Measurements from ENCODE around the gene AHRR. TPM values are rescaled to one million over a fixed set of nuclear protein-coding genes. Genes with fewer than 3 reads are reported as not detected.

The AHRR gene
- total RNA-seq, 2 donors from 2014 or later, result 1.9 to 17.7 TPM

GRCh38 chr5:470961-471749 is 149.6 kb downstream of the AHRR start:
- 73% methylated on average over 24 of the region's 31 CpGs for WGBS
- intact Hi-C loops (cut with DNase I), result loop anchor here (10.0 kb wide), 2 partner anchors 144 to 424 kb away; partner anchors contain the start of genes BRD9, CEP72 and TRIP13

GRCh38 chr5:471750-472058 is 150.2 kb downstream of the AHRR start:
- Histone ChIP-seq H3K4me3 (peak overlapping the region in 1 of 2 donors; percentile 85), H3K27ac (no peak overlapping the region), H3K36me3 (no peaks in the 10 kb centered on the region), H3K9me3 (no peaks in the 10 kb centered on the region), H3K27me3 (replicated peaks; ENCODE audit: insufficient read depth) (no peaks in the 10 kb centered on the region), H3K4me1 (replicated peaks) (peaks cover 12% of the 10 kb centered on the region)
- intact Hi-C loops (cut with DNase I), result loop anchor here (10.0 kb wide), 2 partner anchors 143 to 423 kb away; partner anchors contain the start of genes BRD9, CEP72 and TRIP13
- DNase-seq (ENCODE audit: low spot score), result no peak
- 60% methylated on average over 6 of the region's 6 CpGs for WGBS
- no peak for TF ChIP-seq POLR2A (IDR thresholded peaks at IDR 0.05)
- no peak for TF ChIP-seq POLR2AphosphoS5 (IDR thresholded peaks at IDR 0.05)
- TF ChIP-seq CTCF (IDR thresholded peaks at IDR 0.05), result no peak

More at GRCh38 chr5:470961-471749, 149.6 kb downstream of the AHRR start:
- Histone ChIP-seq H3K27me3 (replicated peaks; ENCODE audit: insufficient read depth) (no peaks in the 10 kb centered on the region), H3K4me1 (replicated peaks) (peaks cover 12% of the 10 kb centered on the region), H3K9me3 (no peaks in the 10 kb centered on the region), H3K27ac (no peak overlapping the region), H3K36me3 (no peaks in the 10 kb centered on the region), H3K4me3 (no peak overlapping the region)
- TF ChIP-seq CTCF (IDR thresholded peaks at IDR 0.05) (no peak), POLR2AphosphoS5 (IDR thresholded peaks at IDR 0.05) (no peak), POLR2A (IDR thresholded peaks at IDR 0.05) (no peak)
- DNase-seq (ENCODE audit: low spot score), result no peak

GRCh38 chr5:472076-472655 is 150.7 kb downstream of the AHRR start:
- no peaks in the 10 kb centered on the region for H3K9me3 ChIP-seq
- peak overlapping the region; percentile 76 to 85 for H3K4me3 ChIP-seq
- H3K36me3 ChIP-seq, result no peaks in the 10 kb centered on the region
- H3K27ac ChIP-seq, result peak overlapping the region; percentile 62 to 63
- intact Hi-C loops (cut with DNase I), result loop anchor here (10.0 kb wide), 2 partner anchors 143 to 423 kb away; partner anchors contain the start of genes BRD9, CEP72 and TRIP13
- WGBS, result 9% methylated on average over 28 of the region's 30 CpGs
- TF ChIP-seq CTCF (IDR thresholded peaks at IDR 0.05) (no peak), POLR2A (IDR thresholded peaks at IDR 0.05) (no peak), POLR2AphosphoS5 (IDR thresholded peaks at IDR 0.05) (no peak)
- DNase-seq (ENCODE audit: low spot score), result no peak
- peaks cover 12% of the 10 kb centered on the region for H3K4me1 ChIP-seq (replicated peaks)
- no peaks in the 10 kb centered on the region for H3K27me3 ChIP-seq (replicated peaks; ENCODE audit: insufficient read depth)

- no peaks in the 10 kb centered on the region for H3K36me3 ChIP-seq
- peak overlapping the region; percentile 76 to 85 for H3K4me3 ChIP-seq
- intact Hi-C loops (cut with DNase I), result loop anchor here (10.0 kb wide), 2 partner anchors 142 to 422 kb away; partner anchors contain the start of genes BRD9, CEP72 and TRIP13
- no peaks in the 10 kb centered on the region for H3K27me3 ChIP-seq (replicated peaks; ENCODE audit: insufficient read depth)
- under 1% methylated on average over 121 of the region's 137 CpGs for WGBS
- peak; percentile 47 for TF ChIP-seq POLR2AphosphoS5 (IDR thresholded peaks at IDR 0.05)
- peak; percentile 76 for TF ChIP-seq POLR2A (IDR thresholded peaks at IDR 0.05)
- peak in 1 of 4 experiments; percentile 5 for TF ChIP-seq CTCF (IDR thresholded peaks at IDR 0.05)
- H3K27ac ChIP-seq, result peak overlapping the region; percentile 71
- peaks cover 12% of the 10 kb centered on the region for H3K4me1 ChIP-seq (replicated peaks)
- H3K9me3 ChIP-seq, result no peaks in the 10 kb centered on the region
- DNase-seq (ENCODE audit: low spot score), result peak; percentile 71
These were observed 151.4 kb downstream of the AHRR start for GRCh38 chr5:472656-473550.
